ENCODE measurements around the gene SBNO2.

- no peak for TF ChIP-seq CTCF (IDR thresholded peaks at IDR 0.05 in 4 of 5, conservative IDR thresholded peaks at IDR 0.05 in 1 of 5)
- TF ChIP-seq POLR2A (IDR thresholded peaks at IDR 0.05): no peak
Measured at GRCh38 chr19:1217366-1217765, 43.3 kb upstream of the SBNO2 start.
